ENCODE measurements around the gene ORMDL3.
A peak's percentile ranks its signal among the peaks of the same experiment; 100 is the strongest.

The ORMDL3 gene

DNA sequence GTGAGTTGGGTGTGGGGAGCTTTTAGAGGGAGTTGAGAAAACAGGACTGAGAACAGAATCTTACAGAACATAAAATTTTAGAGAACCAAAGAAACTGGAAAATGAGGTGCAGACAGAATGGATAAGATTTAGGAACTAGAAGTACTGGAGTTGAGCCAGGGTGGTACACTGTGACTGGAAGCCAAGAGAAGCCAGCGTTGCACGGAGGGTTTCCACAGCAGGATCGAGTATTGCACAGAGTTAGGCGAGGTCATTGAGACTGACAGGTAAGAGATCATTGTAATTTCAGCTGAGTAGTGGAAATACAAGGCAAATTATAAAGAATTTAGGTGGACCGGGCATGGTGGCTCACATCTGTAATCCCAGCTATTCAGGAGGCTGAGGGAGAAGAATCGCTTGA, 42.0 kb upstream of the ORMDL3 start:
- TF ChIP-seq, protein P1, sequence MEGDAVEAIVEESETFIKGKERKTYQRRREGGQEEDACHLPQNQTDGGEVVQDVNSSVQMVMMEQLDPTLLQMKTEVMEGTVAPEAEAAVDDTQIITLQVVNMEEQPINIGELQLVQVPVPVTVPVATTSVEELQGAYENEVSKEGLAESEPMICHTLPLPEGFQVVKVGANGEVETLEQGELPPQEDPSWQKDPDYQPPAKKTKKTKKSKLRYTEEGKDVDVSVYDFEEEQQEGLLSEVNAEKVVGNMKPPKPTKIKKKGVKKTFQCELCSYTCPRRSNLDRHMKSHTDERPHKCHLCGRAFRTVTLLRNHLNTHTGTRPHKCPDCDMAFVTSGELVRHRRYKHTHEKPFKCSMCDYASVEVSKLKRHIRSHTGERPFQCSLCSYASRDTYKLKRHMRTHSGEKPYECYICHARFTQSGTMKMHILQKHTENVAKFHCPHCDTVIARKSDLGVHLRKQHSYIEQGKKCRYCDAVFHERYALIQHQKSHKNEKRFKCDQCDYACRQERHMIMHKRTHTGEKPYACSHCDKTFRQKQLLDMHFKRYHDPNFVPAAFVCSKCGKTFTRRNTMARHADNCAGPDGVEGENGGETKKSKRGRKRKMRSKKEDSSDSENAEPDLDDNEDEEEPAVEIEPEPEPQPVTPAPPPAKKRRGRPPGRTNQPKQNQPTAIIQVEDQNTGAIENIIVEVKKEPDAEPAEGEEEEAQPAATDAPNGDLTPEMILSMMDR (conservative IDR thresholded peaks at IDR 0.05): no peak

DNA sequence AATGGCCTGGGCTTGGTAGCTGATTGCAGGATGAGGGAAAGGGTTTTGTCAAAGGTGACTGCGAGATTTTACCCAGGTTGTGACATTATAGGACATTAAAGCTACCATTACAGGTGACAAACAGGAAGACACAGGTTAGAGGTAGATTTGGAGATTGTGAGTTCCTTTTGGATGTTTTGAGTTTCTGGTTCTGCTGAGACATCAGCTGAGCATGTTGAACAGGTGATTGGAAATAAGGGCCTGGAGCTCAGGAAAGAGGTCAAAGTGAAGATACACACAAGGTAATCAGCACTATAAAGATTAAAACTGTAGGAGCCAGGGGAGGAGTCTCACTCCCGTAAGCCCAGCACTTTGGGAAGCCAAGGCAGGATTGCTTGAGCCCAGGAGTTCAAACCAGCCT, 41.4 kb upstream of the ORMDL3 start:
- H3K27ac ChIP-seq: no peak overlapping the region
- TF ChIP-seq, protein P1 (conservative IDR thresholded peaks at IDR 0.05): no peak

More for the DNA sequence above, 42.0 kb upstream of the ORMDL3 start:
- H3K27ac ChIP-seq: no peak overlapping the region

DNA sequence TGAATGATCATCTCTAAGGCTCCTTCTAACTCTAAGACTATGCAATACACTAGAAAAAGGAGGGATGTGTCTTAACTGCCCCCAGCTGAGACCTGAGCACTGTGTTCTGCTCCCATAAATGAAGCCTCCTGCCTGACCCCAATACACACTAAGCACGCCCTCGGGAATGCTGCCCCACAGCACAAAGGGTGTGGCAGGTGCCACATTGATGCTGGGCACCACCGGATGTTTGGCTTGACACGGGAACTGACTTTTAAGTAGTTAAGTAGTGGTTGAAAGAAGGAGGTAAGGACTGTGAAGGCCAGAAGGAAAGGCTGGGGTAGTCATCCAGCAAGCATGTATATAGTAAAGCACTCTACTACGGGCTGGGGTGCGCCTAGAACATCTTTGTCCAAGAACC, 39.4 kb upstream of the ORMDL3 start:
- TF ChIP-seq, protein P1 (conservative IDR thresholded peaks at IDR 0.05): no peak
- no peak overlapping the region for H3K27ac ChIP-seq

DNA sequence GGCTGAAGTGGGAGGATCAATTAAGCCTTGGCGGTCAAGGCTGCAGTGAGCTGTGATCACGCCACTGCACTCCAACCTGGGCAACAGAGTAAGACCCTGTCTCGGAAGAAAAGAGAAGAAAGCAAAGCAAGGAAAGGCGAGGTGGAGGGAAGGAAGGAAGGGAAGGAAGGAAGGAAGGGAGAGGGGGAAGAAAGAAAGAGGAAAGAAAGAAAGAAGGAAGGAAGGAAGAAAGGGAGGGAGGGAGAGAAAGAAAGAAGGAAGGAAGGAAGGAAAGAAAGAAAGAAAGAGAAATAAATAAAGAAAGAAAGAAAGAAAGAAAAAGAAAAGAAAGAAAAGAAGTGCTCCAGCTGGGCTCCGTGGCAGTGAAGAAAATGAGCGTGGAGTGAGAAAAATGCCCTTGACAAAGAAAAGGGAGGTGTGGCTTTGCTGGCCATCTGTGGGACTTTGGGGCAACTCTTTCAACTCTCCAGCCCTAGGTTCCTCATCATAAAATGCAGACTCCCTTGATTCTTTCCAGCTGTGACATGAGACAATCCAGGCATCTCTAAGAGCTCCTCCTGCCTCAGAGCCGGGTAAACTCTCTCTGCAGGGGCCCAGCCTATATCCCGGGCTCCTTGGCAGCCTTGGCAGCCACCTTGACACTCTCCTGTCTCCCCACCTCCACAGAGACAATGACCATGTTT, 37.8 kb upstream of the ORMDL3 start:
- TF ChIP-seq, protein P1 (conservative IDR thresholded peaks at IDR 0.05): no peak
- H3K27ac ChIP-seq: no peak overlapping the region

DNA sequence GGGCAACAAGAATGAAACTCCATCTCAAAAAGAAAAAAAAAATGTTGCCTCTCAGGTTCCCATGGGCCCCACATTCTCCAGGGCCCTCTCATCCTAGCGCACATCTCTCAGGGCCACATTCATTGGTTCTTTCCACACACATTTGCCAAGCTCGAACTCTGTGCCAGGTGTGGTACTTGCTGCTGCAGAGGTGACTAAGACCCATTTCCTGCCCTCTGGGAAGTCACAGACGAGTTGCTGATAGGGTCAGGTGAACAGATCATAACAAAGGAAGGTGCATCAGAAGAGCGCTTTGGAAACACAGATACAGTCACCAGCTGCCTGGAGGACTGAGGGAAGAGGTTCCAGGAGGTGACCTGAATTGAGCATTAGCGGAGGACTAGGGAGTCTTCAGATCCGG, 36.4 kb upstream of the ORMDL3 start:
- TF ChIP-seq, protein P1 (conservative IDR thresholded peaks at IDR 0.05): no peak
- H3K27ac ChIP-seq: no peak overlapping the region

DNA sequence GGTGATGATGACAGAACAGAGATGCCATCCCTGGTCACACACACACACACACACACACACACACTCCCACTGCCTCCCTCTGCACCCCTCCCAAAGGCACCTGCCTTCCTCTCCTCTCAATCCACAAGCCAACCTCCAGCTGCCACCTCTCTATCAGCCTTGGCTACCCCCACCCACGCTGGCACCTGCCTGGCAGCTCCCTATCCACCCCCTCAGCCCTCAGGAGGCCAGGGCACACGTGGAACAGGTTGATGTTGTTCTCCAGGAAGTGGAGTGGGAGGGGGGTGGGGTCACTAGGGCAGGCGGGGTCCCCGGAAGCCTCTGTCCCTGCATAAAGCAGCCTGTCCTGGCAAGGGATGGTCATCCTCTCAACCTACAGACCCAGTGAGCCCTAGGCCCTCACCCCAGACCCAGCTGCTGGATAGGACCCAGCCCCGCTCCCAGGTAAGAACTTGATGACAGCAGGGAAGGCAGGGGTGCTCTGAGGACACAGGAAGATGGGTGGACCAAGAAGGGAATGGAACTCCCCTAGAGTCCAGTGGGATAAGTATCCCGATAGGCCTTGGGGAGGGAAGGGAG, 35.3 kb upstream of the ORMDL3 start, which contains the start of gene GSDMA:
GSDMA (plus strand) TSS at position 363 of the 579 bp plus-strand sequence. CDS start 2,684 bp downstream, outside the sequence.
- peak within 1 kb of the TSS; percentile 92; the same call in 1 of the 2 replicates for H3K27ac ChIP-seq
- TF ChIP-seq, protein P1 (conservative IDR thresholded peaks at IDR 0.05): no peak

DNA sequence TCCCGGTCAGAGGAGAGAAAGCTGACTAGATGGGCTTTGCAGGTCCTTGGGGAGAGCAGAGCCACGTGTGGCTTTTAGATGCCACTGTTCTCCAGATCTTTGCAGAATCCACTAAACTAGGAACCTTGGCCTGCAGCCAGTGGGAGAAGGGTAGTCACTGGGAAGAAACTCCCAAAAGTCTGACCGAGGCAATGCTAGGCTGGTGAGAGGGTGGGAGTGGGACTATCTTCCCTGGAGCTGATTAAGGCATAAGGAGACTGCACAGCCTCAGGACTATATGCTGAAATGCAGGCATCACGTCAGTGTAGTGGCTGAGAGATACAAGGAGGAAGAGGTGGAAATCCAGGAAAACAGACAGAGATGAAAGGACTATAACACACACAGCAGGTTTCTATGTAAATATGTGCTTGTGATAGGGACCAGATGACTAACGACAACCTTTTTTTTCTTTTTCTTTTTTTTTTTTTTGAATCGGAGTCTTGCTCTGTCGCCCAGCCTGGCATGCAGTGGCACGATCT, 33.2 kb upstream of the ORMDL3 start:
- peak overlapping the region; percentile 92 for H3K27ac ChIP-seq
- TF ChIP-seq, protein P1 (conservative IDR thresholded peaks at IDR 0.05): no peak

All from VCaP (cell line).